ENCODE results near the gene ITFG2.
A peak's percentile ranks its signal among the peaks of the same experiment; 100 is the strongest.

Gene ITFG2

DNA sequence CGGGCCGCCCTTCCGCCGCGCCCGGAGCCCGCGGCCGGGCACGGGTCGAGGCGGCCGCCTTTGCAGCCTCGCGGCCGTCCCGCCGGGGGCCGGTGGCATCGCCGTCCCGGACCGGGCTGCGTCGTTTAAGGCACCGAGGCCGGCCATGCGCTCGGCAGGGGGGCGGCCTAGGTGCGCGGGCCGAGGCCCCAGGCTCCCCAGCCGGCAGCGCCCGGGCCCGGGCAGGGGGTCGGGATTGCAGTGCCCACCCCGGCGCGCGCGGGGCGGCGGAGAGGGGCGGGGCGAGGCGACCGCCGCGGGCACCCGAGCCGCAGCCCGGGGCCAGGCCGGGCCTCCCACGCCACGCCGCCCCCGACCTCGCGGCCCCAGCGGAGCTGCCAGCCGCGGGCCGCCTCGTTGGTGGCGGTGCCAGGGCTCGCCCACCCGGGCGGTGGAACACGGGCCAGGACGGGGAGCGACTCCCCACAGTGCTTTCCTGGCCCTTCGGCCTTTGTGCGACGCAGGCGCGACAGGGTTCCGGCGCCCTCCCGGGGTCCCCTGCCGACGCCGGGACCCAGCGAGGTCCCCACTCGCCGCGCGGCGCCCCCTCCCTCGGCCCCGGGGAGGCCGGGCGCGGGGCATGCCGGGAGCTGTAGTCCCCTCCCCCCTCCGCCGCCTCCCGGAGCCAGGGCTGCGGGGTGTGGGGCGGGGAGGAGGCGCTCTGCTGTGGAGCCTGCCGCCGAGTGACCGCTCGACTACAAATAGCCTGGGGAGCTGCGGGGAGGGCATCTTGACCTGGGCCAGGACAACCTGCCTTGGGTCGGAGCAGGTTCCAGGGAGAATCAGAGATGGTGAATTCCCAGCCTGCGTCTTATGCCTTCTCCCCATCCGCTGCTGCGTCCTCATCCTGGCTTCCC, 16.9 kb upstream of the ITFG2 start:
- DNase-seq: peak; percentile 78

DNA sequence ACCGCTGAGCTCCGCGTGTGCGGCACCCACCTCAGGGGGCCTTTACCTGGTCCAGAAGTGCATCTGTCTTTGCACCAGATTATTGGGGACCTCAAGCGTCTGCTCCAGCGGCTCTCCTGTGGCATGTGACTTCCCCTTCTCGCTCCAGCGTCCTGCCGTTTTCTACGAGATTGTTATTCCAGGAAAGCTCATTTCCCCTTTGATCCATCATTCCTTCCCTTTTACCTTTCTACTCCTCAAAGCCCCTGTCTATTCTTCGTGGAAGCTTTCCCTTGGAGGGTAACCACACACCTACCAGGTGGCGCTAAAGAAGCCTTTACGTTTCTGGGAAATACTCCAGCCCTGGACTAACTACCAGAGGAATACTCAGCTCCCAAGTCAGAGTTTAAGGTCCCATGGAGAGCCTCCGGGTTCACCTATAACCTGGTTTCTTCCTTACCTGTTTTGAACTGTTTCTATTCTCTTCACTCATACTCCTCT, 16.2 kb upstream of the ITFG2 start:
- no peak for DNase-seq

DNA sequence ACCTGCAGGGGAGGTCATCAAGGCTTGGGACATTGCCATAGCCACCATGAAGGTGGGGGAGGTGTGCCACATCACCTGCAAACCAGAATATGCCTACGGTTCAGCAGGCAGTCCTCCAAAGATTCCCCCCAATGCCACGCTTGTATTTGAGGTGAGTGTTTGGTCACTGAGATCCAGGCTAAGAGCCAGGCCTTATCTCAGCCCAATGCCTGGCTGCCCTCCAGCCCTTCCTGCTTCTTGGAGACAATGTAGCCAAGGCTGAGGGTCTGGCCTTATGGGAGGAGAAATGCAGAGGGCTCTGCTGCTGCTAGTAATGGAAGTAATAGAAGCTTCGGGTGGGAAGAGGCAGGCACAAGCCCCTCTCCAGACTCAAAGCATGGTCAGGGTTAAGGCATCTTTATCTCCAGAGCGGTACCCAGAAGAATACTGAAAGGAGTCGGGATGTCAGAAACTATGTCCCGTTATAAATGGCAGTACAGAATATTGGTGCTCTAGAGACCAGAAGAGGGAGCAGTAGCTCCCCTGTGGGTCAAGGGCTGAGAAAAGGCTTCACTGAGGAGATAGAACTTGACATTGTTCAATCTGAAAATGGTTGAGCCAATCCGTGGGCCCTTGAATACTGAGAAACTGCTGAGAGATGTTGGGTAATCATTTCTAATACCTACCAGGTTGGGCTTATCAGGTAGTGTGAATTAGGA, 14.6 kb upstream of the ITFG2 start:
- no peak for DNase-seq

- no peak for DNase-seq
Observed at GRCh38 chr12:2800046-2800570, 12.4 kb upstream of the ITFG2 start.

DNA sequence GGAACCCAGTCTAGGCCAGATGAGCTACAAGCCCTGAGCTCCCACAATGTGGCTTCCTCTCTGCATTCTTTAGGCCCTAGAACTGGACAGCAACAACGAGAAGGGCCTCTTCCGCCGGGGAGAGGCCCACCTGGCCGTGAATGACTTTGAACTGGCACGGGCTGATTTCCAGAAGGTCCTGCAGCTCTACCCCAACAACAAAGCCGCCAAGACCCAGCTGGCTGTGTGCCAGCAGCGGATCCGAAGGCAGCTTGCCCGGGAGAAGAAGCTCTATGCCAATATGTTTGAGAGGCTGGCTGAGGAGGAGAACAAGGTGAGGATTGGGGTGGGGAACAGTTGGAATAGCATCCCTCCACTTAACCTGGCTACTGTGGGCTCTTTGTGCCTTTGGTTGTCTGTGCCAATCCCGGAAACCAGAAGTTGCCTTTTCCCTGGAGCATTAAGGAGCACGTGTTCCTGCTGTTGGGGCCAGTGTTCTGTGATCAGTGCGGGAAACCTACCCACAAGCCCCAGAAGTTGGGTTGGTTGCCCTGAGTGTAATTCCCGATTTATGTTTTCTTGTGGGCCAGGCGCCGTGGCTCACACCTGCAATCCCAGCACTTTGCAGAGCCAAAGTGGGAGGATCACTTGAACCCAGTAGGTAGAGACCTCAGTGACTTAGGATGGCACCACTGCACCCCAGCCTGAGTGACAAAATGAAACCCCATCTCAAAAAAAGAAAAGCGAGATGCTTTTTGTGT, 11.3 kb upstream of the ITFG2 start:
- DNase-seq: no peak

GRCh38 chr12:2803635-2804392, 8.7 kb upstream of the ITFG2 start:
- no peak for DNase-seq

- no peak for DNase-seq
Observed at GRCh38 chr12:2804393-2805142, 7.9 kb upstream of the ITFG2 start.

GRCh38 chr12:2805143-2805520, 7.3 kb upstream of the ITFG2 start:
- no peak for DNase-seq

GRCh38 chr12:2806700-2807099, 5.8 kb upstream of the ITFG2 start:
- no peak for DNase-seq

DNA sequence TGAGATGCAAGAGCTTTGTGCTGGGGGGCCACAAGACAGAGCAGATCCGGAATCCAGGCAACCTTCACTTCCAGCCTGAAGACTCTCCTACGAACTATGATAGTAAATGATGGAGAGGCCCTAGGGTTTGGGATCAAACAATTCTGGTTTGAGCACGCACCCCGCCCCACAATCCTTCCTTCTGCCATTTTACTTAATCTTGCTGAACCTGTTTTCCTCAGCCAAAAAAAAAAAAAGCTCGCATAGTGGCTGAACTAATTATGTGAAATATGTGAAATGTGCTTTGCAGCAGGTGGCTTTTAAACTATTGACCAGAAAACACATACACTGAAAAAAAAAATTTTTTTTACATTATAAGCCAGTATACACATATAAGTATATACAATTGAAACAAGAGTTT, 667 bp upstream of the ITFG2 start:
- DNase-seq: no peak

DNA sequence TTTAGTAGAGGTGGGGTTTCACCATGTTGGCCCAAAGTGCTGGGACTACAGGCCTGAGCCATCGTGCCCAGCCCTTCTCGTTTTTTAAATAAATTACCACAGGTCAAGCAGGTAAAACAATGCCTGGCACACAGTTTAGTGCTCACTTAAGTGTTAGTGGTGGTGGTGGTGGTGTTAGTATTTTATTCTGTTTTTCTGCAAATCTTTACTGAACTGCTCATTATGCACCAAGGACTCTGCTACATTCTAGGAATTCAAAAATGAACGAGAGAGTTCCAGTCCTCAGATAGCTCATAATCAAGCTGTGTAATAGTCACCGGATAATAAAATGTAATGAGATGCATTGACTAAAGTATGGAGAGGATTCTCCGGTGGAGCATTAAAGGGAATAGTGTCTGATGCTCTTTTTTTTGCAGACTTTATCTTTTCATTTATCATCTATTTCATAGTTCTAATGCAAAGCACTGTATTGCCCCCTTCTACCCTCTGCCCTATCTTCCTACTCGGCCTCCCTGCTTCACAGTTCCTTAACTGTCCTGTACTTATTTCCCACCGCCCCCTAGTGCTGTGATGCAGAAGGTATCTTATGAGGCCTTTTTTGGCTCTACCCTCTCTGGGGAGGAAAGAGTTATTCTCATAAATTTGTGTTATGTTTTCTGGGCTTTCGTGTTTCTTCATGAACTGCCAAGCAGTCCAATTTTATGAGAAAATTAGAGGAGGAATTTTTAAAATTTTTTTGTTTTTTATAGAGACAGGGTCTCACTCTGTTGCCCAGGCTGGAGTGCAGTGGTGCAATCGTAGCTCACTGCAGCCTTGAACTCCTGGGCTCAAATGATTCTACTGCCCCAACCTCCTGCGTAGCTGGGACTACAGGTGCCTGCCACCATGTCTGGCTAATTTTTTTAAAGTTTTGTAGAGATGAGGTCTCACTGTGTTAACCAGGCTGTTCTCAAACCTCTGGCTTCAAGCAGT, 1.0 kb downstream of the ITFG2 start:
- peak; percentile 69 for DNase-seq

GRCh38 chr12:2819810-2820209, 7.3 kb downstream of the ITFG2 start:
- no peak for DNase-seq

DNA sequence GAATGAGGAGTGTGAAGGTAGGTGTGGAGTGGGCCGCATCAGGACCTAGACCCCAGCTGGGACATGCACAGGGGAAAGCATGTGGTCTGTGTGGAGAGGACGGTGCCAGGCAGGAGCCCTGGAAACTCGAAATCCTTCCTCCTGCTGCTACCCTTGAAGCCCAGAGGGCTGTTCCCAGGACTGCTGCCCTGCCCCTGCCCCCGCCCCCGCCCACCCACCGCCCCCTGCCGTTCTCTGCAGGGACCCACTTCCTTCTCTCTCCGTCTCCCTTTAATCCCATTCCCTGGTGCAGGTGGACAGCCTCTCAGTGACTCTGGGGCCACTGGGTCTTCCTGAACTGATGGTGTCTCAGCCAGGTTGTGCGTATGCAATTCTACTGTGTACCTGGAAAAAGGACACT, 8.0 kb downstream of the ITFG2 start:
- no peak for DNase-seq

DNA sequence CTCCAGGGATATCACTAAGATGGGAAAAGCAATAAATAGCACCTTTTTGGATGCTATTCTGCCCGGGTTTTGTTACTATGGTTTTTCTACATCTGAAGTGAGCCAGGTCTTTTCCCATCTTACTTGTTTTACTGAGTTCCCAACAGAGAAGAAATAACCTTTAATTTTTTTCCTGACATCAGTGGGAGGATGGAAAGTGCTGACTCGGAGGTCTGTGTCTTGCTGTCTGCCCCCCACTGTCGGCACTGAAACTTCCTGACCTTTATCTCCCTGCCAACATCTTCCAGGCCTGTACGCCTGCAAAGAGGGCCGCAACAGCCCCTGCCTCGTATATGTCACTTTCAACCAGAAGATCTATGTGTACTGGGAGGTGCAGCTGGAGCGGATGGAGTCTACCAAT, 11.0 kb downstream of the ITFG2 start:
- no peak for DNase-seq

DNA sequence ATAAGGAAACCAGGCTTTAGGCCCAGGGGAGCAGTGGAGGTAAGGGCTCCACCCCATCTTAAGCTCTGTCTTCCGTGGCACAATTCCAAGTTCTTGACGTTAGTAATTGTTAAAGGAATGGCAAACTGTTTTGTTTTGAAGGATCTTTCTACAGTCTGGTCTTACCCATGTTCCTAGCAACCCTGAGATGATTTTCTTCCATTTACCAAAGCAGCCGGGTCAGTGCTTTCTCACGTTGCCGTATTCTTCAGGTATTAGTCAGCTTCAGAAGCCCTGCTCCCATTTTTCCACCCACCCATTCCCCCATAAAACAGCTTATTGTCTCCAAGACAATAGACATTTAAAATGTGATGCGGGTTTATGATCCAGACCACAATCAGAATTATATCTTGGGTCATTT, 12.1 kb downstream of the ITFG2 start:
- no peak for DNase-seq

GRCh38 chr12:2825132-2825531, 12.7 kb downstream of the ITFG2 start:
- no peak for DNase-seq

DNA sequence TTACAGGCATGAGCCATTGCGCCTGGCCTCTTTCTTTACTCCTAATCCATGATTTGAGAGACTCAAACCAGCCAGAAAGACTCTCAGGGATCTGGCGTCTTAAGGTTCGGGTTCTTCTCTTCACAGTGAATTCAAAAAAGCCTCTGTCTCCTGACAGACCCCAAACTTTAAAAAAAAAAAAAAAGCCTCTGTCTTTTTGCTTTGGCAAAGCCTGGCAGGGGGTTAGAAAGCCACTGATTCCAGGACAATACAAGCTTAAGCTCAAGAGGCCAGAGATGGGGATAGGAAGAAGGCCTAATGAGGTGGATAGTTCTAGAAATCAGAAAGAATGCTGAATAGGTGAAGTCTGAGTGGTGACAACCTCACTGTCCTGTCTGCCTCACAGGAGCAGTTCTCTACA, 13.6 kb downstream of the ITFG2 start:
- DNase-seq: no peak

DNA sequence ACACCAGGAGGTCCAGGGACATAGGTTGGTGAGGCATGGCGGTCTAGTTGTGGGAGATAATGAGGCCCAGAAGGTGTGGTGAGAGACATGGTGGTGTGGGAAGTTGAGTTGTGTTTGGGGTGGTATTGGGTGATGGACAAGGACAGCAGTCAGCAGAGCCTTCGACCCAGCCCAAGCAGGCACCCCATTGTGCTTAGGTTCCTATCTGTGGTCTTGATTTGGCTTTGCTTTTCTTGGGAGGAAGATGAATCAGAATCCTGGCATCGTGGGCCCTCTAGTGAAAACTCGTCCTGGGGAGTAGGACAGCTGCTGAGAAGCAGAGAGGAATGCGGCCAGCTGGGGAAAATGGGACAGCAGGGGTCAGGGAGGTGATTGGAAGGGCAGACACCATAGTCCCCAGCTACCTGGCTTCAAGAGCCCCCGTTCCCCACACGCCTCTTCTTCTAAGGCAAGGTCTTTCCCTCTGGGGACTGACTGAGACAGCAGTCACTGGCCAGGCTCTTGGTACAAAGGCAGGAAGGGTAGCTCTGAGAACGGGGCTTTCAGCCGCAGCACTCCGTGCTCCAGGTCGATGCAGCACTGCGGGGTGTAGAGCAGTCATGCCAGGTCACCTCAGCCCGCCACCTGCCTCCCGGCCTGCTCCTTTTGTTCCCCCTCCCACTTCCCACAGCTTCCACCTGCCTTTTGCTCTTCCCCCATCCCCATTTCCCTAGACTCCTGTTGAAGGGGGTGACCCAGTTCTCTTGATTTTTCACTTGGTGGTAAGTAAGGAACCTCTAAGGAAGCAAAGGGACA, 14.4 kb downstream of the ITFG2 start:
- DNase-seq: no peak

GRCh38 chr12:2829275-2829674, 16.8 kb downstream of the ITFG2 start:
- DNase-seq: no peak

All from activated CD4-positive, alpha-beta T cell treated with anti-CD3 and anti-CD28 coated beads for 48 hours (primary cell).